WTC11 (cell line): ENCODE results near the gene CSNK1A1.

Experiments used
- ATF3 ChIP-seq: sonication (generic); formaldehyde crosslinking; conservative IDR thresholded peaks from 2 replicates; pipeline ENCODE4 v1.8.1; 2022; ENCODE audit warnings: mild to moderate bottlenecking, missing genetic modification reagents
- ELF4 ChIP-seq: sonication (generic); formaldehyde crosslinking; IDR thresholded peaks from 2 replicates; pipeline ENCODE4 v1.8.1; 2022; ENCODE audit warnings: low read depth, mild to moderate bottlenecking, moderate library complexity, missing genetic modification reagents
- MLX ChIP-seq: sonication (generic); formaldehyde crosslinking; IDR thresholded peaks from 2 replicates; pipeline ENCODE4 v1.8.1; 2023; ENCODE audit warnings: mild to moderate bottlenecking, missing genetic modification reagents, moderate library complexity
- USF2 ChIP-seq: sonication (generic); formaldehyde crosslinking; IDR thresholded peaks from 2 replicates; pipeline ENCODE4 v1.8.1; 2023; ENCODE audit warnings: mild to moderate bottlenecking, missing genetic modification reagents, moderate library complexity
- TF ChIP-seq, protein P1 (sequence below): sonication (generic); formaldehyde crosslinking; IDR thresholded peaks from 2 replicates; pipeline ENCODE4 v1.8.0; 2022; ENCODE audit warnings: mild to moderate bottlenecking, missing genetic modification reagents

DNA sequence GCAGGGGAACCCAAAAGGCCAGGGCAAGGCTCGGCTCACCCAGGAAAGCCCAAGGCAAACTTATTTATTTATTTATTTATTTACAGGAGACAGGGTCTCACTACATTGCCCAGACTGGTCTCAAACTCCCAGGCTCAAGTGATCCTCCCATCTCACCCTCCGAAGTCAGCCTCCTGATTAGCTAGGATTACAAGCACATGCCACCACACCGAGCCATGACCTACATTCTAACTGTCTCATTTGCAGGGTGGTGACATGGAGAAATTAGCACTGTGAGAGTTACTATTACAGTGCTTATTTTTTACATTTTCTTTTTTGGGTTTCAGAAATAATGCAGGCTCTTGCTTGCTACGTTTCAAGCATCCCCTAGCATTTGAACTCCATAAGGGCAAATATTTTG is 48.1 kb upstream of the CSNK1A1 start:
- no peak for TF ChIP-seq USF2 (CRISPR knock-in tag)
- no peak for TF ChIP-seq MLX (CRISPR knock-in tag)
- no peak for TF ChIP-seq ATF3 (CRISPR knock-in tag)
- no peak for TF ChIP-seq ELF4 (CRISPR knock-in tag)
- TF ChIP-seq, protein P1, sequence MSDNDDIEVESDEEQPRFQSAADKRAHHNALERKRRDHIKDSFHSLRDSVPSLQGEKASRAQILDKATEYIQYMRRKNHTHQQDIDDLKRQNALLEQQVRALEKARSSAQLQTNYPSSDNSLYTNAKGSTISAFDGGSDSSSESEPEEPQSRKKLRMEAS (CRISPR knock-in tag), result no peak
